ENCODE results near the gene SPAG16. TPM values are rescaled to one million over a fixed set of nuclear protein-coding genes. Genes with fewer than 3 reads are reported as not detected.

SPAG16 gene
- total and polyA plus RNA-seq, 11 donors = 9.8 to 26.1 (median 15.2) TPM

- DNase-seq (no peak), ATAC-seq (no peak)
- Histone ChIP-seq H3K4me1 (no peaks in the 10 kb centered on the region), H3K27ac (no peak overlapping the region), H3K4me3 (no peak overlapping the region), H3K9me3 (peaks cover 0 to 15% (median 2%) of the 10 kb centered on the region in 12 donors), H3K27me3 (no peaks in the 10 kb centered on the region), H3K36me3 (no peaks in the 10 kb centered on the region)
- TF ChIP-seq CTCF (IDR thresholded peaks at IDR 0.05) (no peak), POLR2A (IDR thresholded peaks at IDR 0.05) (no peak)
- WGBS, 4 donors = 72 to 82% (median 78%) methylated on average over 5 of the region's 5 CpGs
- intact Hi-C loops (cut with DNase I) = no loop called here
Measured at GRCh38 chr2:213627054-213627710, 342.9 kb downstream of the SPAG16 start.

GRCh38 chr2:213627835-213628460 lies 343.7 kb downstream of the SPAG16 start:
- TF ChIP-seq POLR2A (IDR thresholded peaks at IDR 0.05) (no peak), CTCF (IDR thresholded peaks at IDR 0.05) (no peak)
- Histone ChIP-seq H3K4me3 (no peak overlapping the region), H3K27ac (no peak overlapping the region), H3K4me1 (no peaks in the 10 kb centered on the region), H3K36me3 (no peaks in the 10 kb centered on the region), H3K27me3 (no peaks in the 10 kb centered on the region), H3K9me3 (peaks cover 0 to 23% (median 9%) of the 10 kb centered on the region in 12 donors)
- DNase-seq (no peak), ATAC-seq (no peak)
- WGBS, 4 donors = 89 to 97% (median 94%) methylated on average over 2 of the region's 2 CpGs
- intact Hi-C loops (cut with DNase I) = no loop called here

GRCh38 chr2:213640738-213641425 lies 356.6 kb downstream of the SPAG16 start:
- intact Hi-C loops (cut with DNase I) = no loop called here
- H3K36me3 ChIP-seq = no peaks in the 10 kb centered on the region
- H3K4me1 ChIP-seq = no peaks in the 10 kb centered on the region
- 22 to 53% (median 44%) methylated on average over 3 of the region's 3 CpGs for WGBS, 4 donors
- H3K27me3 ChIP-seq = no peaks in the 10 kb centered on the region
- H3K27ac ChIP-seq = no peak overlapping the region
- no peak for ATAC-seq
- H3K4me3 ChIP-seq = no peak overlapping the region
- peaks cover 0 to 13% (median 0%) of the 10 kb centered on the region in 12 donors for H3K9me3 ChIP-seq
- TF ChIP-seq POLR2A (IDR thresholded peaks at IDR 0.05) (no peak), CTCF (IDR thresholded peaks at IDR 0.05) (no peak)
- no peak for DNase-seq

- no peaks in the 10 kb centered on the region for H3K27me3 ChIP-seq
- H3K36me3 ChIP-seq = no peaks in the 10 kb centered on the region
- H3K27ac ChIP-seq = no peak overlapping the region
- ATAC-seq (no peak), DNase-seq (no peak)
- 77 to 88% (median 80%) methylated on average over 4 of the region's 4 CpGs for WGBS, 4 donors
- intact Hi-C loops (cut with DNase I) = no loop called here
- TF ChIP-seq POLR2A (IDR thresholded peaks at IDR 0.05) (no peak), CTCF (IDR thresholded peaks at IDR 0.05) (no peak)
- H3K4me3 ChIP-seq = no peak overlapping the region
- H3K4me1 ChIP-seq = no peaks in the 10 kb centered on the region
- peaks cover 0 to 4% (median 0%) of the 10 kb centered on the region in 12 donors for H3K9me3 ChIP-seq
Measured at GRCh38 chr2:213644926-213645325, 360.7 kb downstream of the SPAG16 start.

Data from heart left ventricle (tissue), 16 donors.